HepG2 (cell line): ENCODE measurements around the gene PNLIPRP1. TPM values are rescaled to one million over a fixed set of nuclear protein-coding genes. Genes with fewer than 3 reads are reported as not detected.

Experiments
- ATAC-seq: fragments of 200-7000 bp; cut with Tn5 transposase; 3 replicates; pipeline ENCODE4 v1.9.1; 2020; ENCODE audit warnings: mild to moderate bottlenecking, moderate library complexity
- BruUV-seq: library from RNA; stranded (reverse); fragments of 400-500 nt; replicated peaks from 2 replicates; lab custom pipeline; 2021; lab: Mats Ljungman, UMichigan
- CTCF ChIA-PET: fragments of 300-600 bp; formaldehyde crosslinking; extraction: SDS; loops from one replicate; lab custom pipeline; 2021; ENCODE audit warnings: low total read pairs, inconsistent platforms, low intra/inter-chr PET ratio; lab: Yijun Ruan, JAX
- POLR2A ChIA-PET: fragments of 350-600 bp; sonication (Branson Sonifier 250); formaldehyde crosslinking; loops from one replicate; lab custom pipeline; 2020; ENCODE audit warnings: antibody characterized with exemption, inconsistent platforms; lab: Yijun Ruan, JAX
- DNase-seq: peaks from one replicate; pipeline ENCODE4 v3.0.0-alpha.2; 2015; ENCODE audit warnings: low spot score
- FAIRE-seq: peaks from 3 replicates; lab custom pipeline; 2011; peaks lifted over from hg19 to GRCh38; lab: Jason Lieb, UNC
- H2AFZ ChIP-seq: one replicate; pipeline ENCODE4 v1.6.1; 2011; ENCODE audit warnings: low read length, inconsistent platforms
- H3K27ac ChIP-seq: fragments of 300-600 bp; 3 replicates; pipeline ENCODE4 v1.8.0; 2011; ENCODE audit warnings: mixed run types, mild to moderate bottlenecking, mixed read lengths, low read length, inconsistent platforms; ENCODE audit not compliant: insufficient read depth; ENCODE audit errors: extremely low read length
- H3K27me3 ChIP-seq, 2 experiments: fragments of 200-600 bp in 1 of 2; 2 replicates in 1 of 2; 3 replicates in 1 of 2; pipeline versions ENCODE4 v1.6.0 to v1.8.0; 2011; ENCODE audit warnings: low read length in 2 of 2, mild to moderate bottlenecking in 2 of 2, moderate library complexity in 2 of 2, inconsistent platforms in 1 of 2; ENCODE audit not compliant: insufficient read depth in 2 of 2, control insufficient read depth in 1 of 2
- H3K36me3 ChIP-seq, 2 experiments: fragments of 200-600 bp in 1 of 2; replicated peaks in 1 of 2; 2 replicates in 1 of 2; 3 replicates in 1 of 2; pipeline versions ENCODE4 v1.5.1 to v1.8.0; 2011; ENCODE audit warnings: low read length in 2 of 2, inconsistent platforms in 1 of 2; ENCODE audit not compliant: insufficient read depth in 2 of 2, control insufficient read depth in 1 of 2
- H3K4me1 ChIP-seq: 2 replicates; pipeline ENCODE4 v1.5.1; 2012; ENCODE audit warnings: low read length, inconsistent platforms; ENCODE audit not compliant: insufficient read depth
- H3K4me2 ChIP-seq: 2 replicates; pipeline ENCODE4 v1.6.0; 2011; ENCODE audit warnings: low read depth, low read length, inconsistent platforms
- H3K4me3 ChIP-seq, 3 experiments: fragments of 200-600 bp in 1 of 3; sonication (generic), shearing (Covaris generic) in 1 of 3; replicated peaks in 1 of 3; 2 replicates each; pipeline ENCODE4 v1.5.1; 2011 to 2016; ENCODE audit warnings: low read length in 3 of 3, inconsistent platforms in 2 of 3, low read depth in 2 of 3, mild to moderate bottlenecking in 2 of 3, control low read depth in 1 of 3, mixed read lengths in 1 of 3; ENCODE audit not compliant: insufficient read depth in 1 of 3
- H3K79me2 ChIP-seq: one replicate; pipeline ENCODE4 v1.6.1; 2011; ENCODE audit warnings: low read length, inconsistent platforms; ENCODE audit not compliant: insufficient read depth
- H3K9ac ChIP-seq: 2 replicates; pipeline ENCODE4 v1.6.0; 2011; ENCODE audit warnings: mild to moderate bottlenecking, low read depth, low read length, inconsistent platforms; ENCODE audit not compliant: insufficient read depth
- H3K9me3 ChIP-seq: 2 replicates; pipeline ENCODE4 v1.5.1; 2012; ENCODE audit warnings: mild to moderate bottlenecking, low read length
- H4K20me1 ChIP-seq: 2 replicates; pipeline ENCODE4 v1.6.0; 2011; ENCODE audit warnings: inconsistent platforms, mild to moderate bottlenecking, low read length, moderate library complexity; ENCODE audit not compliant: insufficient read depth
- AKAP8 ChIP-seq: sonication (generic); formaldehyde crosslinking; IDR thresholded peaks from 2 replicates; pipeline ENCODE4 v1.5.1; 2020; ENCODE audit warnings: mild to moderate bottlenecking, missing genetic modification reagents
- ARNTL ChIP-seq: sonication (generic); formaldehyde crosslinking; IDR thresholded peaks from 2 replicates; pipeline ENCODE4 v1.4.0; 2020; ENCODE audit warnings: mild to moderate bottlenecking, missing genetic modification reagents
- ETV5 ChIP-seq: IDR thresholded peaks from 2 replicates; pipeline ENCODE4 v1.6.1; 2018; ENCODE audit warnings: missing biosample characterization, missing genetic modification reagents, inconsistent platforms, borderline replicate concordance
- FIP1L1 ChIP-seq: fragments of 200-400 bp; formaldehyde crosslinking; IDR thresholded peaks from 2 replicates; pipeline ENCODE4 v1.6.1; 2018; ENCODE audit warnings: low read depth, mild to moderate bottlenecking, low read length, moderate library complexity, borderline replicate concordance; ENCODE audit not compliant: insufficient read depth
- IRF2 ChIP-seq: IDR thresholded peaks from 2 replicates; pipeline ENCODE4 v1.6.1; 2018; ENCODE audit warnings: missing genetic modification reagents, missing compliant biosample characterization
- MLLT10 ChIP-seq: sonication (generic); formaldehyde crosslinking; IDR thresholded peaks from 2 replicates; pipeline ENCODE4 v1.4.0; 2020; ENCODE audit warnings: missing genetic modification reagents
- NFE2L2 ChIP-seq: fragments of 150-350 bp; IDR thresholded peaks from 2 replicates; pipeline ENCODE4 v1.6.1; 2014; ENCODE audit warnings: low read length
- NFIB ChIP-seq: sonication (generic); formaldehyde crosslinking; IDR thresholded peaks from 2 replicates; pipeline ENCODE4 v1.9.0; 2021; ENCODE audit warnings: missing genetic modification reagents, mild to moderate bottlenecking, borderline replicate concordance
- PCBP1 ChIP-seq: fragments of 200-400 bp; formaldehyde crosslinking; IDR thresholded peaks from 2 replicates; pipeline ENCODE4 v1.6.1; 2017; ENCODE audit warnings: mild to moderate bottlenecking, low read depth, low read length, borderline replicate concordance
- RFX1 ChIP-seq: fragments of 450-650 bp; IDR thresholded peaks from 2 replicates; pipeline ENCODE4 v1.6.1; 2017
- TP53 ChIP-seq: sonication (generic); formaldehyde crosslinking; conservative IDR thresholded peaks from 2 replicates; pipeline ENCODE4 v1.4.0; 2020; ENCODE audit warnings: missing genetic modification reagents
- ZNF460 ChIP-seq: sonication (generic); formaldehyde crosslinking; IDR thresholded peaks from 2 replicates; pipeline ENCODE4 v1.5.1; 2020; ENCODE audit warnings: missing genetic modification reagents, mild to moderate bottlenecking, borderline replicate concordance
- ZNF703 ChIP-seq: sonication (generic); formaldehyde crosslinking; IDR thresholded peaks from 2 replicates; pipeline ENCODE4 v1.5.1; 2020; ENCODE audit warnings: missing genetic modification reagents, mild to moderate bottlenecking, moderate library complexity, borderline replicate concordance
- ZNF816 ChIP-seq: sonication (generic); formaldehyde crosslinking; IDR thresholded peaks from 2 replicates; pipeline ENCODE4 v1.8.0; 2022; ENCODE audit warnings: missing genetic modification reagents, mild to moderate bottlenecking, borderline replicate concordance
- WGBS: methylation state at CpG from one replicate; pipeline ENCODE4 v1.1.6; 2017; ENCODE audit warnings: low lambda C conversion rate; 5-methylcytosine and 5-hydroxymethylcytosine counted together
- in situ Hi-C: cut with HindIII; loops from 2 replicates; pipeline ENCODE4 v1.10.0; 2017; ENCODE audit warnings: low pct_unique_long_range_greater_than_20kb; ENCODE audit not compliant: extremely low pct_ligation_motif_present
- intact Hi-C: fragments of 100-400 bp; cut with micrococcal nuclease; formaldehyde crosslinking; loops from one replicate; pipeline ENCODE4 v1.10.0; 2022; ENCODE audit not compliant: unreplicated experiment
- polyA plus RNA-seq, 8 experiments: library from polyadenylated mRNA; depleted of rRNA in 3 of 8; stranded (reverse) in 7 of 8; unstranded in 1 of 8; fragments of >200 nt; fragmentation: Illumina TruSeq in 4 of 8; extraction: Trizol in 4 of 8; gene quantifications; 2 replicates each; pipeline versions ENCODE4 v1.2.1 to v1.2.3, GENCODE V29; 2011 to 2016; ENCODE audit warnings: low read depth in 4 of 8, missing spikeins in 1 of 8, mixed read lengths in 1 of 8; ENCODE audit not compliant: insufficient read depth in 1 of 8
- total RNA-seq, 5 experiments: library from RNA; depleted of rRNA; stranded (reverse); fragments of >200 nt; fragmentation: Illumina TruSeq; extraction: Trizol; gene quantifications; 2 replicates each; pipeline ENCODE4 v1.2.3, GENCODE V29; 2016; ENCODE audit warnings: low read depth in 1 of 5
- TF ChIP-seq, protein P1 (sequence below): sonication (generic); formaldehyde crosslinking; IDR thresholded peaks from 2 replicates; pipeline ENCODE4 v1.4.0; 2020; ENCODE audit warnings: missing genetic modification reagents
- TF ChIP-seq, protein P2 (sequence below): sonication (generic); formaldehyde crosslinking; IDR thresholded peaks from 2 replicates; pipeline ENCODE4 v1.5.0; 2020; ENCODE audit warnings: mild to moderate bottlenecking, missing genetic modification reagents
- TF ChIP-seq, protein P3 (sequence below): sonication (generic); formaldehyde crosslinking; IDR thresholded peaks from 2 replicates; pipeline ENCODE4 v1.8.0; 2022; ENCODE audit warnings: missing genetic modification reagents, mild to moderate bottlenecking, borderline replicate concordance

The PNLIPRP1 gene
- total and polyA plus RNA-seq, 2 of the 13 experiments (the other 11 are each of a cell fraction or from before 2014, with no cell fraction given), result not detected

DNA sequence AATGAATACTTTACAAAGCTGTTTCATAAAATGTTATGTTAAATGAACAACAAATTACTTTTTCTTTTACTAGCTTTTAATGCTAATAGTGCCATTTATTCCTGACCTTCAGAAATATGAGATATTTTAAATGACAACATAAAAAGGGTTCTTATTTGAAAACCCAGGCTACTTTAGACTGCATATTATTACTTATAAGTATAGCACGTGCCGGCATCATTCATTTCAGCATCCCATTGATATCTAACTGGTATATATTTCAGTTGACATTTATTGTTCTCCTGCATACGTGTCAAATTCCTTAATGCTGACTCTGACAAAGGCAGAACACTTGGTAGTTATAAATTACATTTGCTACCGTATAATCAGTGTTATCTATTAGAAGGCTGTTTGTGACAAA, 65.3 kb downstream of the PNLIPRP1 start:
- no peak overlapping the region for H2AFZ ChIP-seq
- in situ Hi-C loops (no loop called here), intact Hi-C loops (no loop called here)
- H4K20me1 ChIP-seq, result no peaks in the 10 kb centered on the region
- ChIA-PET CTCF (no interaction called here), POLR2A (no interaction called here)
- no peaks in the 10 kb centered on the region for H3K9me3 ChIP-seq
- WGBS, result 61% methylated on average over 4 of the region's 4 CpGs
- no peak overlapping the region for H3K4me3 ChIP-seq
- peaks cover 1 to 2% of the 10 kb centered on the region in 2 experiments; a peak in 1 of 5 replicates for H3K27me3 ChIP-seq
- H3K4me1 ChIP-seq, result no peaks in the 10 kb centered on the region; the same call in 1 of the 2 replicates
- DNase-seq (no peak), FAIRE-seq (no peak), ATAC-seq (no peak)
- BruUV-seq, result no TSS peak
- H3K36me3 ChIP-seq, result no peaks in the 10 kb centered on the region
- no peak overlapping the region for H3K27ac ChIP-seq
- H3K9ac ChIP-seq, result no peak overlapping the region
- H3K4me2 ChIP-seq, result no peak overlapping the region
- H3K79me2 ChIP-seq, result no peaks in the 10 kb centered on the region
- TF ChIP-seq TP53 (CRISPR knock-in tag) (no peak), NFIB (CRISPR knock-in tag) (no peak), ETV5 (no peak), ZNF460 (CRISPR knock-in tag) (no peak), ARNTL (CRISPR knock-in tag) (no peak), AKAP8 (CRISPR knock-in tag) (no peak), FIP1L1 (no peak), IRF2 (CRISPR knock-in tag) (no peak), ZNF816 (CRISPR knock-in tag) (no peak), PCBP1 (no peak), RFX1 (no peak), MLLT10 (CRISPR knock-in tag) (no peak), ZNF703 (no peak), NFE2L2 (no peak)
- TF ChIP-seq, protein P1, sequence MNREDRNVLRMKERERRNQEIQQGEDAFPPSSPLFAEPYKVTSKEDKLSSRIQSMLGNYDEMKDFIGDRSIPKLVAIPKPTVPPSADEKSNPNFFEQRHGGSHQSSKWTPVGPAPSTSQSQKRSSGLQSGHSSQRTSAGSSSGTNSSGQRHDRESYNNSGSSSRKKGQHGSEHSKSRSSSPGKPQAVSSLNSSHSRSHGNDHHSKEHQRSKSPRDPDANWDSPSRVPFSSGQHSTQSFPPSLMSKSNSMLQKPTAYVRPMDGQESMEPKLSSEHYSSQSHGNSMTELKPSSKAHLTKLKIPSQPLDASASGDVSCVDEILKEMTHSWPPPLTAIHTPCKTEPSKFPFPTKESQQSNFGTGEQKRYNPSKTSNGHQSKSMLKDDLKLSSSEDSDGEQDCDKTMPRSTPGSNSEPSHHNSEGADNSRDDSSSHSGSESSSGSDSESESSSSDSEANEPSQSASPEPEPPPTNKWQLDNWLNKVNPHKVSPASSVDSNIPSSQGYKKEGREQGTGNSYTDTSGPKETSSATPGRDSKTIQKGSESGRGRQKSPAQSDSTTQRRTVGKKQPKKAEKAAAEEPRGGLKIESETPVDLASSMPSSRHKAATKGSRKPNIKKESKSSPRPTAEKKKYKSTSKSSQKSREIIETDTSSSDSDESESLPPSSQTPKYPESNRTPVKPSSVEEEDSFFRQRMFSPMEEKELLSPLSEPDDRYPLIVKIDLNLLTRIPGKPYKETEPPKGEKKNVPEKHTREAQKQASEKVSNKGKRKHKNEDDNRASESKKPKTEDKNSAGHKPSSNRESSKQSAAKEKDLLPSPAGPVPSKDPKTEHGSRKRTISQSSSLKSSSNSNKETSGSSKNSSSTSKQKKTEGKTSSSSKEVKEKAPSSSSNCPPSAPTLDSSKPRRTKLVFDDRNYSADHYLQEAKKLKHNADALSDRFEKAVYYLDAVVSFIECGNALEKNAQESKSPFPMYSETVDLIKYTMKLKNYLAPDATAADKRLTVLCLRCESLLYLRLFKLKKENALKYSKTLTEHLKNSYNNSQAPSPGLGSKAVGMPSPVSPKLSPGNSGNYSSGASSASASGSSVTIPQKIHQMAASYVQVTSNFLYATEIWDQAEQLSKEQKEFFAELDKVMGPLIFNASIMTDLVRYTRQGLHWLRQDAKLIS (CRISPR knock-in tag), result no peak
- TF ChIP-seq, protein P2, sequence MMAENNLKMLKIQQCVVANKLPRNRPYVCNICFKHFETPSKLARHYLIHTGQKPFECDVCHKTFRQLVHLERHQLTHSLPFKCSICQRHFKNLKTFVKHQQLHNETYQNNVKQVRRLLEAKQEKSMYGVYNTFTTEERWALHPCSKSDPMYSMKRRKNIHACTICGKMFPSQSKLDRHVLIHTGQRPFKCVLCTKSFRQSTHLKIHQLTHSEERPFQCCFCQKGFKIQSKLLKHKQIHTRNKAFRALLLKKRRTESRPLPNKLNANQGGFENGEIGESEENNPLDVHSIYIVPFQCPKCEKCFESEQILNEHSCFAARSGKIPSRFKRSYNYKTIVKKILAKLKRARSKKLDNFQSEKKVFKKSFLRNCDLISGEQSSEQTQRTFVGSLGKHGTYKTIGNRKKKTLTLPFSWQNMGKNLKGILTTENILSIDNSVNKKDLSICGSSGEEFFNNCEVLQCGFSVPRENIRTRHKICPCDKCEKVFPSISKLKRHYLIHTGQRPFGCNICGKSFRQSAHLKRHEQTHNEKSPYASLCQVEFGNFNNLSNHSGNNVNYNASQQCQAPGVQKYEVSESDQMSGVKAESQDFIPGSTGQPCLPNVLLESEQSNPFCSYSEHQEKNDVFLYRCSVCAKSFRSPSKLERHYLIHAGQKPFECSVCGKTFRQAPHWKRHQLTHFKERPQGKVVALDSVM (CRISPR knock-in tag), result no peak
- TF ChIP-seq, protein P3, sequence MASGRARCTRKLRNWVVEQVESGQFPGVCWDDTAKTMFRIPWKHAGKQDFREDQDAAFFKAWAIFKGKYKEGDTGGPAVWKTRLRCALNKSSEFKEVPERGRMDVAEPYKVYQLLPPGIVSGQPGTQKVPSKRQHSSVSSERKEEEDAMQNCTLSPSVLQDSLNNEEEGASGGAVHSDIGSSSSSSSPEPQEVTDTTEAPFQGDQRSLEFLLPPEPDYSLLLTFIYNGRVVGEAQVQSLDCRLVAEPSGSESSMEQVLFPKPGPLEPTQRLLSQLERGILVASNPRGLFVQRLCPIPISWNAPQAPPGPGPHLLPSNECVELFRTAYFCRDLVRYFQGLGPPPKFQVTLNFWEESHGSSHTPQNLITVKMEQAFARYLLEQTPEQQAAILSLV (CRISPR knock-in tag), result no peak
